MCF 10A (cell line): ENCODE measurements around the gene CACNA2D3. TPM values are rescaled to one million over a fixed set of nuclear protein-coding genes. Genes with fewer than 3 reads are reported as not detected.

ENCODE experiments used
- BruUV-seq: library from RNA; stranded (reverse); fragments of 400-500 nt; replicated peaks from 2 replicates; lab custom pipeline; 2021; lab: Mats Ljungman, UMichigan
- CTCF ChIA-PET: fragments of 300-600 bp; sonication (Branson Sonifier 250); formaldehyde crosslinking; extraction: SDS; loops from one replicate; lab custom pipeline; 2021; ENCODE audit warnings: antibody characterized with exemption, inconsistent platforms; lab: Yijun Ruan, JAX
- POLR2A ChIA-PET: fragments of 300-600, 350-650 bp; sonication (Branson Sonifier 250); formaldehyde crosslinking; extraction: SDS; loops from one replicate; lab custom pipeline; 2020; ENCODE audit warnings: antibody characterized with exemption, inconsistent platforms; lab: Yijun Ruan, JAX
- DNase-seq: peaks from one replicate; pipeline ENCODE4 v3.0.0-alpha.2; 2018; ENCODE audit not compliant: unreplicated experiment
- H3K27ac Mint-ChIP-seq: one replicate; pipeline ENCODE4 v1.8.0; 2022; ENCODE audit warnings: mild to moderate bottlenecking, low read depth, mixed read lengths; ENCODE audit not compliant: unreplicated experiment
- H3K27me3 Mint-ChIP-seq: one replicate; pipeline ENCODE4 v1.8.0; 2022; ENCODE audit warnings: mixed read lengths; ENCODE audit not compliant: insufficient read depth, unreplicated experiment
- H3K36me3 Mint-ChIP-seq: one replicate; pipeline ENCODE4 v1.8.0; 2022; ENCODE audit warnings: mild to moderate bottlenecking, moderate library complexity, mixed read lengths; ENCODE audit not compliant: insufficient read depth, unreplicated experiment
- H3K4me1 Mint-ChIP-seq: one replicate; pipeline ENCODE4 v1.8.0; 2022; ENCODE audit warnings: mixed read lengths; ENCODE audit not compliant: insufficient read depth, unreplicated experiment
- H3K4me3 Mint-ChIP-seq: one replicate; pipeline ENCODE4 v1.8.0; 2022; ENCODE audit warnings: mild to moderate bottlenecking, moderate library complexity, mixed read lengths; ENCODE audit not compliant: unreplicated experiment
- H3K9me3 Mint-ChIP-seq: one replicate; pipeline ENCODE4 v1.8.0; 2022; ENCODE audit warnings: mixed read lengths; ENCODE audit not compliant: unreplicated experiment
- CTCF ChIP-seq: fragments of 200-600 bp; IDR thresholded peaks from one replicate; pipeline ENCODE4 v1.8.0; 2022; ENCODE audit warnings: antibody characterized with exemption, mild to moderate bottlenecking; ENCODE audit not compliant: unreplicated experiment
- intact Hi-C: fragments of 100-400 bp; cut with micrococcal nuclease; formaldehyde crosslinking; loops from 2 replicates; pipeline ENCODE4 v1.14.1; 2022
- total RNA-seq: library from RNA; stranded (reverse); gene quantifications from 2 replicates; pipeline ENCODE4 v1.2.3, GENCODE V29; 2022

Gene CACNA2D3
- total RNA-seq, 1 experiment from 2014 or later, result 2.3 TPM

- H3K27ac Mint-ChIP-seq, result no peak overlapping the region
- H3K9me3 Mint-ChIP-seq, result no peaks in the 10 kb centered on the region
- H3K4me1 Mint-ChIP-seq, result peaks cover 9% of the 10 kb centered on the region
- no peak for TF ChIP-seq CTCF
- no peak for DNase-seq
- no TSS peak for BruUV-seq
- H3K4me3 Mint-ChIP-seq, result no peak overlapping the region
- peaks cover 11% of the 10 kb centered on the region for H3K27me3 Mint-ChIP-seq
- ChIA-PET POLR2A (no interaction called here), CTCF (no interaction called here)
- no peaks in the 10 kb centered on the region for H3K36me3 Mint-ChIP-seq
- intact Hi-C loops, result no loop called here
Measured at GRCh38 chr3:55089211-55089610, 966.9 kb downstream of the CACNA2D3 start.

- Mint-ChIP-seq H3K9me3 (no peaks in the 10 kb centered on the region), H3K27me3 (peaks cover 11% of the 10 kb centered on the region), H3K4me1 (peaks cover 9% of the 10 kb centered on the region), H3K36me3 (no peaks in the 10 kb centered on the region), H3K4me3 (no peak overlapping the region), H3K27ac (no peak overlapping the region)
- TF ChIP-seq CTCF, result no peak
- DNase-seq, result peak; percentile 7
- ChIA-PET CTCF (no interaction called here), POLR2A (interaction anchor here (1.1 kb wide), 1 partner anchor 28 kb away, joined by 3 read pairs; no protein-coding TSS in a partner anchor)
- BruUV-seq, result no TSS peak
- intact Hi-C loops, result no loop called here
Measured at GRCh38 chr3:55090291-55090690, 967.9 kb downstream of the CACNA2D3 start.

- Mint-ChIP-seq H3K4me1 (peaks cover 9% of the 10 kb centered on the region), H3K27ac (no peak overlapping the region), H3K27me3 (peaks cover 11% of the 10 kb centered on the region), H3K9me3 (no peaks in the 10 kb centered on the region), H3K36me3 (no peaks in the 10 kb centered on the region), H3K4me3 (no peak overlapping the region)
- no peak for TF ChIP-seq CTCF
- no peak for DNase-seq
- CTCF ChIA-PET, result no interaction called here
- no TSS peak for BruUV-seq
- intact Hi-C loops, result no loop called here
- POLR2A ChIA-PET, result interaction anchor here (1.1 kb wide), 1 partner anchor 29 kb away, joined by 3 read pairs; no protein-coding TSS in a partner anchor
Measured at GRCh38 chr3:55090746-55091145, 968.4 kb downstream of the CACNA2D3 start.

- DNase-seq, result peak; percentile 62
- TF ChIP-seq CTCF, result no peak
- Mint-ChIP-seq H3K36me3 (no peaks in the 10 kb centered on the region), H3K27ac (no peak overlapping the region), H3K4me1 (peaks cover 9% of the 10 kb centered on the region), H3K9me3 (peaks cover 5% of the 10 kb centered on the region), H3K4me3 (no peak overlapping the region), H3K27me3 (peaks cover 11% of the 10 kb centered on the region)
- intact Hi-C loops, result no loop called here
- no TSS peak for BruUV-seq
- POLR2A ChIA-PET, result interaction anchor here (1.1 kb wide), 1 partner anchor 29 kb away, joined by 3 read pairs; no protein-coding TSS in a partner anchor
- CTCF ChIA-PET, result no interaction called here
Measured at GRCh38 chr3:55091381-55092225, 969.3 kb downstream of the CACNA2D3 start.
